SU-DHL-6 (cell line): ENCODE measurements around the gene HIF3A.

Source experiments
- H2AFZ ChIP-seq: fragments of 200-600 bp; sonication (generic); 2 replicates; pipeline ENCODE4 v1.6.1; 2014; ENCODE audit warnings: low read depth, mild to moderate bottlenecking, moderate library complexity, mixed read lengths, antibody characterized with exemption, low read length; ENCODE audit not compliant: severe bottlenecking
- H3F3A ChIP-seq: fragments of 200-600 bp; shearing (Covaris generic); 2 replicates; pipeline ENCODE4 v1.6.0; 2016; ENCODE audit warnings: antibody characterized with exemption, mild to moderate bottlenecking; ENCODE audit not compliant: insufficient read depth
- H3K27ac ChIP-seq: fragments of 200-600 bp; sonication (generic); 2 replicates; pipeline ENCODE4 v1.5.1; 2016; ENCODE audit warnings: low read depth, mild to moderate bottlenecking, low read length, moderate library complexity, mixed read lengths
- H3K27me3 ChIP-seq: fragments of 200-600 bp; sonication (generic), shearing (Covaris generic); 2 replicates; pipeline ENCODE4 v1.6.0; 2014; ENCODE audit warnings: mild to moderate bottlenecking, low read length
- H3K36me3 ChIP-seq: fragments of 200-600 bp; sonication (generic); 2 replicates; pipeline ENCODE4 v1.6.1; 2014; ENCODE audit warnings: mild to moderate bottlenecking, low read length, mixed read lengths
- H3K4me2 ChIP-seq: fragments of 300-600, 200-600 bp; shearing (Covaris generic), sonication (generic); 2 replicates; pipeline ENCODE4 v1.6.0; 2014; ENCODE audit warnings: low read length, low read depth, mild to moderate bottlenecking; ENCODE audit not compliant: poor library complexity, severe bottlenecking
- H3K4me3 ChIP-seq: fragments of 200-600 bp; sonication (generic); 2 replicates; pipeline ENCODE4 v1.5.1; 2014; ENCODE audit warnings: antibody characterized with exemption, low read length, mild to moderate bottlenecking, mixed read lengths; ENCODE audit not compliant: insufficient read depth, poor library complexity, severe bottlenecking
- H3K79me2 ChIP-seq: fragments of 200-600 bp; sonication (generic); 2 replicates; pipeline ENCODE4 v1.6.1; 2014; ENCODE audit warnings: mild to moderate bottlenecking, low read length, moderate library complexity; ENCODE audit not compliant: insufficient read depth
- H3K9ac ChIP-seq: fragments of 200-600 bp; sonication (generic); 2 replicates; pipeline ENCODE4 v1.7.0; 2014; ENCODE audit warnings: mild to moderate bottlenecking, low read length
- H3K9me2 ChIP-seq: fragments of 200-600 bp; sonication (generic); replicated peaks from 2 replicates; pipeline ENCODE4 v1.6.1; 2014; ENCODE audit warnings: low read length; ENCODE audit not compliant: insufficient read depth
- H3K9me3 ChIP-seq: fragments of 200-600 bp; sonication (generic); 2 replicates; pipeline ENCODE4 v1.6.1; 2014; ENCODE audit warnings: low read length, mixed read lengths; ENCODE audit not compliant: insufficient read depth
- H4K20me1 ChIP-seq: fragments of 200-600 bp; sonication (generic); 2 replicates; pipeline ENCODE4 v1.6.1; 2014; ENCODE audit warnings: low read depth, mild to moderate bottlenecking, antibody characterized with exemption, low read length, moderate library complexity, mixed read lengths
- CTCF ChIP-seq: fragments of 200-600 bp; sonication (generic); IDR thresholded peaks from one replicate; pipeline ENCODE4 v1.5.1; 2017; ENCODE audit warnings: antibody characterized with exemption, mild to moderate bottlenecking, low read length, moderate library complexity; ENCODE audit not compliant: insufficient read depth, poor library complexity, severe bottlenecking
- EZH2phosphoT487 ChIP-seq: fragments of 200-600 bp; sonication (generic), shearing (Covaris generic); conservative IDR thresholded peaks from 2 replicates; pipeline ENCODE4 v1.6.1; 2018; ENCODE audit warnings: mild to moderate bottlenecking, antibody characterized with exemption, low read length, moderate library complexity, mixed read lengths

The HIF3A gene

DNA sequence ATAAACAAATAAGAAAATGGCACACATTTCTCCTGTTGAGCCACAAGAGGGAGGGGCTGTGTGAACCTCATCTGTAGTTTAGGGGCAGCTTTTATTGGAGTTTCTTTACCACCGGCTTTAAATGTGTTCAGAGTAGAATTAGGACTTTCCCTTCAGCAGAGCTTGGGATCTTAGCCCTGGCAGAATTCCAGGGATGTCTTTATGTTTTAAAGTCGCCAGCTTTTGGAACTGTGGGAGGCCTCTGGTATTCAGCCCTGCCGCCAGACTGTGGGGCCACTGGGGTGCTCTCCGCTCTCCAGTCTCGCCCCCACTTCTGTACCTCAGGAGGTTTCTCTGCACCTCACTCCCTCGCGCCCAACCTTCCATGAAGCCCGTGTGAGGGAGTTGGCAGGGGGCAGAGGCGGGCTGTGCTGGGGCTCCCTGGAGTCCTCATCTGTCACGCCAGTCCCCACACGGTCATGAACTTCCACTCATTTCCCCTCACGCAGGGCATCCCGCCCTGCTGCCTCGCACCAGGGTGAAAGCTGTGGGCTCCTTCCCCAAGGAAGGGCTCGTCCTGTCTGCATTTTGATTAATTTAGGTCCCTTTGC is 85.0 kb downstream of the HIF3A start:
- peaks cover 23% of the 10 kb centered on the region; the same call in 1 of the 2 replicates for H3K36me3 ChIP-seq
- no peaks in the 10 kb centered on the region for H3K9me3 ChIP-seq

DNA sequence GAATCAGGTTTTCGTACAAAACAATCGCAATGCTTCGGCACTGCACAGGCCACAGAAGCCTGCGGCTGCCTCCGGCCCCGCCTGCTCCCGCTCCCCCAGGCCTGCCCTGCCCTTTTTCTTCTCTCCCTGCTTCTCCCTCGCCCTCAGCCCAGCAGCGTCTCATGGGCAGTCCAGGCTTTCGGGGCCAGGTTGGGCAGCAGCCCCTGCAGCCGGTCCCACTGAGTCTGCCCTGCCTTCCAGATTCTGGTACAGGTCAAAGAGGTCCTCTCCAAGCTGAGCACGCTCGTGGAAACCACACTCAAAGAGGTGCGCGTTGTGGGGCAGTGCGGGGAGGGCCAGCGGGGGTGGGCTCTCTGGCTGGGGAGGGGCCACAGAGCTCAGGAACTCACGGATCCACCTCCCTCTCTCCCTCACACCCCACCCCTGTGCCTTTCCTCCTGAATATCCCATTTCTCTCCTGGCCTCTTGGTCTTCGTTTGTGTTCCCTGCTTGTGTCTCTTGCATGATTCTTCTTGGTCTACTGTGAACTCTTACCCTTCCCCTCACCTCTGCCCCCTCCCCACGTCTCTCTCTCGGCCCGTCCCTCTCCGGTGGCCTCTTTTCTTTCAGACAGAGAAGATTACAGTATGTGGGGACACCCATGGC is 86.5 kb downstream of the HIF3A start:
- H3K36me3 ChIP-seq, result peaks cover 18% of the 10 kb centered on the region; the same call in 1 of the 2 replicates
- H3K9me2 ChIP-seq, result no peaks in the 10 kb centered on the region
- H4K20me1 ChIP-seq, result 0 out of 2 replicates have a peak, but pooled peaks cover 4% of the 10 kb centered on the region

More for the DNA sequence above, 85.0 kb downstream of the HIF3A start:
- peaks cover 17% of the 10 kb centered on the region; the same call in 1 of the 2 replicates for H3K79me2 ChIP-seq
- H3K4me2 ChIP-seq, result no peak overlapping the region
- H3K9ac ChIP-seq, result no peak overlapping the region
- no peak overlapping the region for H3K4me3 ChIP-seq
- 0 out of 2 replicates have a peak, but pooled peaks cover 4% of the 10 kb centered on the region for H4K20me1 ChIP-seq
- no peaks in the 10 kb centered on the region for H3F3A ChIP-seq
- no peak overlapping the region for H2AFZ ChIP-seq
- TF ChIP-seq CTCF, result no peak
- TF ChIP-seq EZH2phosphoT487, result no peak
- H3K27me3 ChIP-seq, result no peaks in the 10 kb centered on the region
- no peaks in the 10 kb centered on the region for H3K9me2 ChIP-seq
- no peak overlapping the region for H3K27ac ChIP-seq

GRCh38 chr19:46383846-46384245 is 87.0 kb downstream of the HIF3A start:
- H3K4me2 ChIP-seq, result no peak overlapping the region
- H3K9ac ChIP-seq, result no peak overlapping the region
- no peaks in the 10 kb centered on the region for H3F3A ChIP-seq
- H2AFZ ChIP-seq, result no peak overlapping the region
- peaks cover 15% of the 10 kb centered on the region; the same call in 1 of the 2 replicates for H3K36me3 ChIP-seq
- H3K27ac ChIP-seq, result no peak overlapping the region
- no peaks in the 10 kb centered on the region for H3K9me2 ChIP-seq
- TF ChIP-seq CTCF (no peak), EZH2phosphoT487 (no peak)
- peaks cover 17% of the 10 kb centered on the region; the same call in 1 of the 2 replicates for H3K79me2 ChIP-seq
- H3K4me3 ChIP-seq, result no peak overlapping the region
- H3K9me3 ChIP-seq, result no peaks in the 10 kb centered on the region
- 0 out of 2 replicates have a peak, but pooled peaks cover 4% of the 10 kb centered on the region for H4K20me1 ChIP-seq
- H3K27me3 ChIP-seq, result no peaks in the 10 kb centered on the region

More for the DNA sequence above, 86.5 kb downstream of the HIF3A start:
- TF ChIP-seq EZH2phosphoT487 (no peak), CTCF (no peak)
- no peaks in the 10 kb centered on the region for H3F3A ChIP-seq
- H3K79me2 ChIP-seq, result peaks cover 17% of the 10 kb centered on the region; the same call in 1 of the 2 replicates
- H2AFZ ChIP-seq, result no peak overlapping the region
- no peak overlapping the region for H3K4me2 ChIP-seq
- H3K27ac ChIP-seq, result no peak overlapping the region
- no peak overlapping the region for H3K4me3 ChIP-seq
- no peaks in the 10 kb centered on the region for H3K27me3 ChIP-seq
- no peaks in the 10 kb centered on the region for H3K9me3 ChIP-seq
- H3K9ac ChIP-seq, result no peak overlapping the region
